Esophagus squamous epithelium (tissue), 5 donors: ENCODE measurements around the gene HLCS. TPM values are rescaled to one million over a fixed set of nuclear protein-coding genes. Genes with fewer than 3 reads are reported as not detected.

Experiments
- DNase-seq: peaks from one replicate; lab custom pipeline; 2025; lab: John Stamatoyannopoulos, UW
- H3K27ac ChIP-seq, 4 donors: fragments of 200-600 bp; sonication (generic); one replicate each; pipeline ENCODE4 v1.5.1; 2016 to 2019; ENCODE audit warnings: mild to moderate bottlenecking in 1 of 4
- H3K27me3 ChIP-seq, 4 donors: fragments of 200-600 bp; sonication (generic); 1 replicate in 3 of 4; 2 replicates in 1 of 4; pipeline versions ENCODE4 v1.5.1 to v1.6.0; 2017 to 2021; ENCODE audit warnings: antibody characterized with exemption in 1 of 4
- H3K36me3 ChIP-seq, 3 donors: fragments of 200-600 bp; sonication (generic); one replicate each; pipeline ENCODE4 v1.5.1; 2016 to 2019
- H3K4me1 ChIP-seq, 3 donors: fragments of 200-600 bp; sonication (generic); one replicate each; pipeline ENCODE4 v1.5.1; 2017 to 2019
- H3K4me3 ChIP-seq, 4 donors: fragments of 200-600 bp; sonication (generic); 1 replicate in 3 of 4; 2 replicates in 1 of 4; pipeline ENCODE4 v1.5.1; 2016 to 2019; ENCODE audit warnings: mild to moderate bottlenecking in 2 of 4, moderate library complexity in 1 of 4
- H3K9me3 ChIP-seq, 3 donors: fragments of 200-600 bp; sonication (generic); one replicate each; pipeline ENCODE4 v1.5.1; 2016 to 2019
- POLR2A ChIP-seq, 4 donors: fragments of 450-650 bp; IDR thresholded peaks; one replicate each; pipeline ENCODE4 v1.6.1; 2017; ENCODE audit warnings: antibody characterized with exemption in 4 of 4, mild to moderate bottlenecking in 4 of 4, moderate library complexity in 3 of 4
- WGBS, 2 donors: methylation state at CpG; one replicate each; pipeline ENCODE4 v1.1.5; 2018; 5-methylcytosine and 5-hydroxymethylcytosine counted together
- intact Hi-C: fragments of 100-400 bp; cut with DNase I; formaldehyde crosslinking; loops from one replicate; pipeline ENCODE4 v1.15.0; 2022
- total RNA-seq, 4 donors: library from RNA; depleted of rRNA; stranded (reverse); fragments of >200 nt; gene quantifications; one replicate each; pipeline ENCODE4 v1.1.0, GENCODE V29; 2016
- TF ChIP-seq, protein P1 (sequence below), 6 experiments: fragments of 450-650 bp in 4 of 6; fragments of 200-600 bp in 2 of 6; sonication (generic) in 2 of 6; IDR thresholded peaks; one replicate each; pipeline ENCODE4 v1.5.1; 2016 to 2019; ENCODE audit warnings: antibody characterized with exemption in 6 of 6, mild to moderate bottlenecking in 4 of 6, moderate library complexity in 4 of 6
- donor health status: DM: yes; HTN: yes; CAD: no.

Gene HLCS
- total RNA-seq, 4 donors from 2014 or later: 6.3 to 19.5 (median 13.5) TPM

GRCh38 chr21:36745459-36745858, 221.0 kb downstream of the HLCS start:
- Histone ChIP-seq H3K27ac (peak overlapping the region in 1 of 4 donors; percentile 7), H3K27me3 (peaks cover 0 to 34% (median 0%) of the 10 kb centered on the region in 4 donors), H3K4me1 (peaks cover 0 to 31% (median 6%) of the 10 kb centered on the region in 3 donors), H3K9me3 (no peaks in the 10 kb centered on the region), H3K4me3 (no peak overlapping the region), H3K36me3 (peaks cover 0 to 94% (median 0%) of the 10 kb centered on the region in 3 donors)
- intact Hi-C loops: no loop called here
- TF ChIP-seq, protein P1, sequence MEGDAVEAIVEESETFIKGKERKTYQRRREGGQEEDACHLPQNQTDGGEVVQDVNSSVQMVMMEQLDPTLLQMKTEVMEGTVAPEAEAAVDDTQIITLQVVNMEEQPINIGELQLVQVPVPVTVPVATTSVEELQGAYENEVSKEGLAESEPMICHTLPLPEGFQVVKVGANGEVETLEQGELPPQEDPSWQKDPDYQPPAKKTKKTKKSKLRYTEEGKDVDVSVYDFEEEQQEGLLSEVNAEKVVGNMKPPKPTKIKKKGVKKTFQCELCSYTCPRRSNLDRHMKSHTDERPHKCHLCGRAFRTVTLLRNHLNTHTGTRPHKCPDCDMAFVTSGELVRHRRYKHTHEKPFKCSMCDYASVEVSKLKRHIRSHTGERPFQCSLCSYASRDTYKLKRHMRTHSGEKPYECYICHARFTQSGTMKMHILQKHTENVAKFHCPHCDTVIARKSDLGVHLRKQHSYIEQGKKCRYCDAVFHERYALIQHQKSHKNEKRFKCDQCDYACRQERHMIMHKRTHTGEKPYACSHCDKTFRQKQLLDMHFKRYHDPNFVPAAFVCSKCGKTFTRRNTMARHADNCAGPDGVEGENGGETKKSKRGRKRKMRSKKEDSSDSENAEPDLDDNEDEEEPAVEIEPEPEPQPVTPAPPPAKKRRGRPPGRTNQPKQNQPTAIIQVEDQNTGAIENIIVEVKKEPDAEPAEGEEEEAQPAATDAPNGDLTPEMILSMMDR (IDR thresholded peaks at IDR 0.05): no peak
- no peak for TF ChIP-seq POLR2A (IDR thresholded peaks at IDR 0.05)
- no peak for DNase-seq
- 87 to 88% methylated on average over 5 of the region's 5 CpGs for WGBS, 2 donors

- no peaks in the 10 kb centered on the region for H3K9me3 ChIP-seq
- 46 to 54% methylated on average over 16 to 23 of the region's 30 CpGs for WGBS, 2 donors
- intact Hi-C loops: no loop called here
- peaks cover 0 to 34% (median 0%) of the 10 kb centered on the region in 4 donors for H3K27me3 ChIP-seq
- H3K27ac ChIP-seq: peak overlapping the region in 2 of 4 donors; percentile 7 to 11
- H3K36me3 ChIP-seq: peaks cover 0 to 96% (median 0%) of the 10 kb centered on the region in 3 donors
- no peak overlapping the region for H3K4me3 ChIP-seq
- peaks cover 0 to 27% (median 6%) of the 10 kb centered on the region in 3 donors for H3K4me1 ChIP-seq
- DNase-seq: no peak
- TF ChIP-seq, protein P1 (IDR thresholded peaks at IDR 0.05): no peak
- no peak for TF ChIP-seq POLR2A (IDR thresholded peaks at IDR 0.05)
These were observed 221.8 kb downstream of the HLCS start for GRCh38 chr21:36744560-36745231.

DNA sequence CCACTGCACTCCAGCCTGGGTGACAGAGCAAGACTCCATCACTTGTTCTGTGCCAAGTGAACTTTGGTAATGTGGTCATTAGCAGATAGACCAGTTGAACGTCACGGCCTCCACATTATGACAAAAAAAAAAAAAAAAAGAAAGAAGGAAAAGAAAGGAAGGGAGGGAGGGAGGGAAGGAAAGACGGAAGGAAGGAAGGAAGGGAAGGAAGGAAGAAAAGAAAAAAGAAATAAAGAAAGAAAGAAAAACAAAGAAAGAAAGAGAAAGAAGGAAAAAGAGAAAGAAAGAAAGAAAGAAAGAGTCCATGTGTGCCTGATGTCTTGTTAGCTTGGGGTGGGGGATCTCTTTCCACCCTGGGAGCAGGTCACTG, 222.3 kb downstream of the HLCS start:
- peak overlapping the region in 1 of 4 donors; percentile 7 for H3K27ac ChIP-seq
- H3K27me3 ChIP-seq: peaks cover 0 to 34% (median 0%) of the 10 kb centered on the region in 4 donors
- H3K36me3 ChIP-seq: peaks cover 0 to 96% (median 0%) of the 10 kb centered on the region in 3 donors
- H3K4me1 ChIP-seq: peaks cover 0 to 27% (median 6%) of the 10 kb centered on the region in 3 donors
- intact Hi-C loops: no loop called here
- TF ChIP-seq, protein P1 (IDR thresholded peaks at IDR 0.05): no peak
- no peak for TF ChIP-seq POLR2A (IDR thresholded peaks at IDR 0.05)
- no peaks in the 10 kb centered on the region for H3K9me3 ChIP-seq
- 77 to 78% methylated on average over 3 of the region's 3 CpGs for WGBS, 2 donors
- no peak overlapping the region for H3K4me3 ChIP-seq
- DNase-seq: no peak

DNA sequence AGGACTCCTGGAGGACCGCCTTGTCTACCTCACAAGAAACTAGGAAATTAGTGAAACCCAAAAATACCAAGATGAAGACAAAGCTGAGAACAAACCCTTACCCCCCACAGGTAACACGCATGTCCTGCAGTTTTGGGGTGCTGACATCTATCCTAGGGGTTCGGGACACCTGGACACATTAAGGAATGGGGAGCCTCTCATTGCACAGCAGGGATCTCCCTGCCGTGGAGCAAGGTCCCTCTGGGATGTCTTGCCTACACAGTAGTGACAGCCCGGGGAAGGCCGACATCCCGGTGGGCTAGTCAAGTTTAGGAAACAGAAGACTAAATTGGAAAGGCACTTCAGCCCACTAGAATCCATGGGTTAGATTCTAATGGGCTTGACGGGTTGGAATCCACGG, 223.0 kb downstream of the HLCS start:
- Histone ChIP-seq H3K4me3 (no peak overlapping the region), H3K9me3 (no peaks in the 10 kb centered on the region), H3K27me3 (peaks cover 0 to 34% (median 0%) of the 10 kb centered on the region in 4 donors), H3K4me1 (peaks cover 0 to 27% (median 6%) of the 10 kb centered on the region in 3 donors), H3K36me3 (peaks cover 0 to 96% (median 0%) of the 10 kb centered on the region in 3 donors), H3K27ac (no peak overlapping the region)
- TF ChIP-seq, protein P1 (IDR thresholded peaks at IDR 0.05): no peak
- no peak for TF ChIP-seq POLR2A (IDR thresholded peaks at IDR 0.05)
- intact Hi-C loops: no loop called here
- no peak for DNase-seq
- WGBS, 2 donors: 85 to 92% methylated on average over 7 to 9 of the region's 9 CpGs

- Histone ChIP-seq H3K36me3 (peaks cover 0 to 96% (median 0%) of the 10 kb centered on the region in 3 donors), H3K4me1 (peaks cover 0 to 23% (median 3%) of the 10 kb centered on the region in 3 donors), H3K4me3 (no peak overlapping the region), H3K27me3 (peaks cover 0 to 31% (median 0%) of the 10 kb centered on the region in 4 donors), H3K27ac (no peak overlapping the region), H3K9me3 (no peaks in the 10 kb centered on the region)
- intact Hi-C loops: no loop called here
- TF ChIP-seq, protein P1 (IDR thresholded peaks at IDR 0.05): no peak
- no peak for TF ChIP-seq POLR2A (IDR thresholded peaks at IDR 0.05)
- 100% methylated on average over 1 of the region's 7 CpGs for WGBS, 2 donors
- DNase-seq: no peak
These were observed 223.5 kb downstream of the HLCS start for GRCh38 chr21:36743008-36743407.
